Renal cortical epithelial cell (primary cell): ENCODE measurements around the gene MMP15. TPM values are rescaled to one million over a fixed set of nuclear protein-coding genes. Genes with fewer than 3 reads are reported as not detected.
"Not testable (repeated sequence)": the region's sequence is repeated elsewhere in the genome, so short reads cannot be mapped to it uniquely, and the experiment has no call there.

Experiments
- DNase-seq: peaks from one replicate; pipeline ENCODE4 v3.0.0-alpha.2; 2011; ENCODE audit warnings: low read depth
- total RNA-seq: library from RNA; depleted of rRNA; stranded (reverse); fragments of >200 nt; gene quantifications from 2 replicates; pipeline ENCODE4 v1.2.3, GENCODE V29; 2014

MMP15 gene
- total RNA-seq = 68.6 and 72.1 TPM in 2 replicates

- peak; percentile 60 for DNase-seq
Observed at GRCh38 chr16:58025351-58026138, at the start of gene MMP15. TSS of gene MMP15 (plus strand) at chr16:58025754. CDS start at chr16:58026351, 597 bp downstream.

GRCh38 chr16:57976331-57976796 lies 49.2 kb upstream of the MMP15 start:
- no peak for DNase-seq

DNA sequence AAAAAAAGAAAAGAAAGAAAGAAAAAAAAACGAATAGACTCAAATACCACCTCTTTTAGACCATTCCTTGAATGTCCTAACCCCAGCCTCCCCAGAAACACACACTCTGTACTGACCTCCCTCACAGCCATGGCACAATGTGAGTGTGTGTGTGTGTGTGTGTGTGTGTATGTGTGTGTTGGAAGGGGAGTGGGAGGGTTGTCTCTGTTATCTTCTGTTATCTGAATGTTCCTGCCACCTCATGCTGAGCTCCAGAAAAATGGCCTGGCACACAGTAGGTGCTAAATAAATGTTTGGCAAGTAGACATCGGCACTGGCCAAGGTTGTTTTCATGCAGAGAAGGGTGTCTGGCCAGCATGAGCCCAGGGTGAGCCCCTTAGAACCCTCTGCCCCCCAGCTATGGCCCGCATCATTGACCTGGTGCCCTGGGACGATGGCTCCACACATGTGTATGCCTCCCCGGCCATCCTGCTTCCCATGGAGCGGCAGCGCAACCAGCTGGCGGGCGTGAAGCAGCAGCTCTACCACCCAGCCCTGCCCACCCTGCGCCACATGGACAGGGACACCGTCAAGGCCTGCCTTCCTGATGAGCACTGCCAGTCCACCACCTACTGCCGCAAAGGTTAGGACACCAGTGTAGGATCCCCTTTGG lies 48.0 kb upstream of the MMP15 start:
- DNase-seq = no peak

GRCh38 chr16:57978070-57978465 lies 47.5 kb upstream of the MMP15 start:
- DNase-seq = not testable (repeated sequence)

DNA sequence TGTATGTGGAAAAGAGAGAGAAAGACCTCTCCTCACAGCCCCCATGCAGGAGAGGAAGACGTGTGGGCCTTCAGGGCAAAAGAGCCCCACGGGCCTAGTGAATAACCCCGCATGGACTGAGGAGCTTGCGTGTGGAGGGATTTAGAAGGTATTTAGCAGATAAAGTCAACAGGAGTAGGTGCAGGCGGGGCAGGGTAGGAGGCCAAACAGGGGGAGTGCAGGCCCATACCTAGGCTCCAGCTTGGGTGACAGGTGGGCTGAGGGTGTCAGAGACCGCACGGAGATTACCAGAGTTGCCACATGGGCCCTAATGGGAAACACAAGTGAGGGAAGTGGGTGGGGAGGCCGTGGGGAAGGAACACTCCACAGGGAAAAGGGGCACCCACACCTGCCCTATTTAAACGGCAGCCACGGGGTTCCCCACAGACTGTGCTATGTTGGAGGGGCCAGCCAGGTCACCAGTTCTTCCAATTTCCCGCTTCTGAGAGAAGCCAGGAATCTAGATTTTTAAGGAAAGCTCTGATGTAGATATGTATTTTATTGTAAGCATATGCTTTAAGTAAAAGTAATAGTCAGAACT lies 46.5 kb upstream of the MMP15 start:
- no peak for DNase-seq

- peak; percentile 65 for DNase-seq
Observed at GRCh38 chr16:57981636-57982035, 43.9 kb upstream of the MMP15 start.

DNA sequence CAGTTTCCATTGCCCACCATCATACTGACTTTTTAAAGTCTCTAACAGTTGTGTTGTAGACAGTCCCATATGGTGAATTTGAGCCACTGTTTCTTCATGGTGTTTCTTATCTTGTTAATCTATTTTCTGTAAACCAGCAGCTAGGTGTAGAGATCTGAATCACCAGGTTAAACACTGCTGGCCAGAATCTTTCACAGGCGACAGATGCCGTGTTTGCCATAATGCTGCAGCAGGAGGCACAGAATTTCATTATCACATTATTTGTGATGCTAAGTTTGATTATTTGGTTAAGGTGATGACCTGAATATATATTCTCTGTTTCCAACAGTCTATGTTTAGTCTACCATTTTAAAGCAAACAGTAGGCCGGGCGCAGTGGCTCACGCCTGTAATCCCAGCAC lies 43.2 kb upstream of the MMP15 start:
- DNase-seq = no peak

GRCh38 chr16:57984443-57985203 lies 40.9 kb upstream of the MMP15 start:
- peak; percentile 44 for DNase-seq

- no peak for DNase-seq
Observed at GRCh38 chr16:57985204-57986181, 40.1 kb upstream of the MMP15 start.

DNA sequence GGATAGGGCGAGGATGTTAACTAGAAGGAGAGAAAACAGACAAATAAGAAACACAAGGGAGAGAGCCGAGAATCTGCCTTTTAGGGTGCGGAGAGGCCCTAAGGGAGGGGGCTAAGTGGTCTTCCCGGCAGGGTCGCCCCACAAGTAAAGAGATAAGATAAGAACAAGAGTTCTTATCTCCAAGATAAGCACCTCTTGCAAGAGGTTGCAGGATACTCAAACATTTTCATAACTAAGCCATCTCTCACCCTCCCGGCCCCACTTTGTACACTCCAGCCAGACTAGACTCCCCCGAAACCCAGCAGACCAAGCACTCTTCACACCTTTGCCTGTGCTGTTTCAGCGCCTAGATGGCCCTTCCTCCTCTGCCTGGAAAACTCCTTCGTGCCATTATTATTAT lies 39.4 kb upstream of the MMP15 start:
- no peak for DNase-seq

GRCh38 chr16:57987441-57988177 lies 37.9 kb upstream of the MMP15 start:
- no peak for DNase-seq

GRCh38 chr16:57988929-57989328 lies 36.6 kb upstream of the MMP15 start:
- DNase-seq = no peak

GRCh38 chr16:57991551-57992059 lies 33.9 kb upstream of the MMP15 start:
- DNase-seq = no peak

DNA sequence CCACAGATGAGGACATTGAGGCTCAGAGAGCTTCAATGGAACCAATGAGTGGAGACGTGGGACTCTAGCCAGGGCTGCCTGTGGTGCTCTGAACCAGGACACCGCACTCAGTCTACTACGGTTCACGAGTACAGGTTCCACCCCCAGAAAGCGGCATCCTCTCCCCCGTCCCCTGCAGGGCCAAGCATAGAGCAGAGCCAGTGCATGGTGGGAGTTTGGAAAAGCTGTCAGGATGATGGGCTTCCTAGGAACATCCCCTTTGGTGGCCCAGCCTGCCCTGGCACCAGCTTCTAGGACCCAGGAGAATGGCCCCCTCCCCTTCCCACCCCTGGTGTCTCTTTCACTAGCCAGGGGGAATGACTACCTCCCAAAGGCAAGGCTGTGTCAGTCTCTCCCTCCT lies 33.5 kb upstream of the MMP15 start:
- DNase-seq = no peak

DNA sequence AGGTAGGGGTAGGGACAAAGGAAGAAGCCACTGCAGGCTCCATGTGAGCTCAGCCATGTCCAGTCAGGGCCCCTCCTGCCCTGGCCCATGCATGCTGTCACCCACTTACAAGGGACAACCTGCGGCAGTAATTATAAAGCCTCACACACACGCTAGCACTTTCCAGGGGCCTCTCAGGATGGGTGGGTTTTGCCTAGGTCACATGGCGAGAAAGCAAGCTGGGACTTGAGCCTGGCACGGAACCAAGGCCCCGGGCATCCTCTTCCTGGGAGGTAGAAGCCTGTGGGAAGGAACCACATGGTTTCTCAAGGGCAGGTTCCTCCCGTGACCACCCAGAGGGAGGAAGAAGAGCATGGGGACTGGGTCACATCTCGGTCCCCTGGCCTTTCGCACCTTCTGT lies 32.1 kb upstream of the MMP15 start:
- no peak for DNase-seq

- DNase-seq = no peak
Observed at GRCh38 chr16:57993897-57994296, 31.7 kb upstream of the MMP15 start.

DNA sequence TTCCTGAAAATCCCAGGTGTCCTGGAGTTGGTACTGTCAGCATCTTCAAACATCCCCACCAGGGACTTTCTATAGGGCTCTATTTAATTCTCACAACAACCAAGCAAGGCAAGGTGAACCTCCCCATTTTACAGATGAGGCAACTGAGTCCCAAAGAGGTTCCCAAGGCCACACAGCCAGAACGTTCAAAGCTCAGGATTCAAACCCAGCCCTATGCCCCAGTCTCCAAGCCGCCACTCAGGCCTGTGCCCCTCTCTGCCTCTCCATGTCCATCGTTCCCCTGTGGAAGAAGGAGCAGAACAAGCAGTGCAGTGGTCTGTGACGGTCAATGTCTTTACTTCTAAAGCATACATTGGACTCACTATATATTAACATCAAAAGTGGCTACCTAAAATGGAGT lies 31.2 kb upstream of the MMP15 start:
- DNase-seq = no peak

DNA sequence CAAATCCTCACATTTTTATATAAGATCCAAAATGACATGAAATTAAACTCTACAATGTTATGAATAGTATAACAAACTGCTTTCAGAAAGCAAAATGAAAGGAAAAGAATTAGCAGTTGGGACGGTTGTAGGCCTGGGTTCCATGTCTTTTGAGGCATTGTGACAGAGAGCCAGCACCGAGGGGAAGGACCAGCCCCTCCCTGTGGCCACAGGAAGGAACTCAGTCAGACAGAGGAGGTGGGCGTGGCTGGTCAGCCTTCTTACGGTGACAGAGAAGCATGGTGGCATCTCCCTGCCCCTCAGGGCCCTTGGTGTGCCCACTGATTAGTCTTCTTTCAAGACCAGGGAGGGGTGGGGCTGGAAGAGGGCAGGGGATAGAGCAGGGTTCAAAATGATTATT lies 30.8 kb upstream of the MMP15 start:
- no peak for DNase-seq

GRCh38 chr16:57995721-57996405 lies 29.7 kb upstream of the MMP15 start:
- DNase-seq = no peak
